ENCODE results near the gene CAPRIN1.

Gene CAPRIN1

GRCh38 chr11:34124885-34125668, 73.5 kb downstream of the CAPRIN1 start:
- TF ChIP-seq CTCF (IDR thresholded peaks at IDR 0.05; ENCODE audit: low read depth, low read length, missing control alignments), result no peak
- no peak for DNase-seq (ENCODE audit: extremely low read depth, low read depth)
- H3K4me3 ChIP-seq (replicated peaks; ENCODE audit: low read depth, low read length), result no peak overlapping the region

GRCh38 chr11:34126959-34127848, 75.7 kb downstream of the CAPRIN1 start:
- TF ChIP-seq CTCF (IDR thresholded peaks at IDR 0.05; ENCODE audit: low read depth, low read length, missing control alignments), result no peak
- no peak overlapping the region for H3K4me3 ChIP-seq (replicated peaks; ENCODE audit: low read depth, low read length)
- no peak for DNase-seq (ENCODE audit: extremely low read depth, low read depth)

- DNase-seq (ENCODE audit: extremely low read depth, low read depth), result no peak
- no peak overlapping the region for H3K4me3 ChIP-seq (replicated peaks; ENCODE audit: low read depth, low read length)
- TF ChIP-seq CTCF (IDR thresholded peaks at IDR 0.05; ENCODE audit: low read depth, low read length, missing control alignments), result no peak
These were observed 77.3 kb downstream of the CAPRIN1 start for GRCh38 chr11:34128824-34129223.

- no peak overlapping the region for H3K4me3 ChIP-seq (replicated peaks; ENCODE audit: low read depth, low read length)
- DNase-seq (ENCODE audit: extremely low read depth, low read depth), result no peak
- TF ChIP-seq CTCF (IDR thresholded peaks at IDR 0.05; ENCODE audit: low read depth, low read length, missing control alignments), result no peak
These were observed 80.9 kb downstream of the CAPRIN1 start for GRCh38 chr11:34132261-34132965.

- no peak for DNase-seq (ENCODE audit: extremely low read depth, low read depth)
- TF ChIP-seq CTCF (IDR thresholded peaks at IDR 0.05; ENCODE audit: low read depth, low read length, missing control alignments), result no peak
- no peak overlapping the region for H3K4me3 ChIP-seq (replicated peaks; ENCODE audit: low read depth, low read length)
These were observed 83.2 kb downstream of the CAPRIN1 start for GRCh38 chr11:34134765-34135164.

GRCh38 chr11:34135439-34135838, 83.9 kb downstream of the CAPRIN1 start:
- H3K4me3 ChIP-seq (replicated peaks; ENCODE audit: low read depth, low read length), result no peak overlapping the region
- TF ChIP-seq CTCF (IDR thresholded peaks at IDR 0.05; ENCODE audit: low read depth, low read length, missing control alignments), result no peak
- DNase-seq (ENCODE audit: extremely low read depth, low read depth), result no peak

Data from HFF-Myc (cell line).